Superior temporal gyrus (tissue), 1 donor: ENCODE measurements around the gene RINT1.
"Not testable (repeated sequence)": the region's sequence is repeated elsewhere in the genome, so short reads cannot be mapped to it uniquely, and the experiment has no call there.

Experiments used
- DNase-seq: peaks from one replicate; pipeline ENCODE4 v3.0.0-alpha.2; 2016; ENCODE audit errors: extremely low spot score

Gene RINT1

DNA sequence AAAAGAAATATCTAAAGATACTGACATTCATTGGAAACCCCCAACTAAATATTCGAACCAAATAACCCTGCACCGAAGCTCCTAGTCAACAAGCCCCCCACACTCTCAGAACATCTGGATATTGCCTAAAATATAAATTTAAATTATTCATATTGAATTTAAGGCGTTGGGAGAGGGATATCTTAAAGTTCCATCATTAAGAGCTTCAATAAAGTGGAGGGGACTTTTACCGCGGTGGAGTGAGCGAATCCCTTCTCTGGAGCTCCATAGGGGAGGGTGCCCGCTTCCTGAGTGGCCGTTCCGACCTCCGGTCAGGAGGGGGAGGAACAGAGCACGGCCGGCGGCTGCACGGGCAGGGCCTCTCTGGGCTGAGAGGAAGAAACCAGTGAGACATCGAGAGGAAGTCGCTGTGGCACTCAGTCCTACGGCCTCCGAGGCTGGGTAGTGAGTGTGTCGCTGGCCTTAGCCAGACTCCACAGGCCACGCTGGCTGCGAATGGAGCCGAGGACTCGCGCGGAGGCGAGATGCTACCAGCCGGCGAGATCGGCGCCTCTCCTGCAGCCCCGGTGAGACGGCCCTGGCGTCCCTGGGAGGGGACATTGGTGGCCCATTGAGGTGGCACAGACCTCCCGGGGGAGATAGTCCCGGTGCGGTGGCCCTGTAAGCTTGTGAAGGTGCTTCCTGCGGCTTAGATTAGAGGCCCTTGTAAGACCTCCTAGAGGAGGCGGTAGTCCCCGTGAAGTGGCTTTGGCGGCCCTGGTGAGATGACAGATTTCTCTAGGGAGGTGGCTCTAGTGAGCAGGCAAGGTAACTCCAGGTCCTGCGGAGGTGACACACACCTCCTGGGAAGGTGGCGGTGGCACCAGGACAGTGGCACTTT is at the start of gene RINT1:
TSS of gene RINT1 (plus strand) at position 410 of the 880 bp plus-strand sequence. CDS start at position 525, 115 bp downstream.
- DNase-seq: peak; percentile 94

DNA sequence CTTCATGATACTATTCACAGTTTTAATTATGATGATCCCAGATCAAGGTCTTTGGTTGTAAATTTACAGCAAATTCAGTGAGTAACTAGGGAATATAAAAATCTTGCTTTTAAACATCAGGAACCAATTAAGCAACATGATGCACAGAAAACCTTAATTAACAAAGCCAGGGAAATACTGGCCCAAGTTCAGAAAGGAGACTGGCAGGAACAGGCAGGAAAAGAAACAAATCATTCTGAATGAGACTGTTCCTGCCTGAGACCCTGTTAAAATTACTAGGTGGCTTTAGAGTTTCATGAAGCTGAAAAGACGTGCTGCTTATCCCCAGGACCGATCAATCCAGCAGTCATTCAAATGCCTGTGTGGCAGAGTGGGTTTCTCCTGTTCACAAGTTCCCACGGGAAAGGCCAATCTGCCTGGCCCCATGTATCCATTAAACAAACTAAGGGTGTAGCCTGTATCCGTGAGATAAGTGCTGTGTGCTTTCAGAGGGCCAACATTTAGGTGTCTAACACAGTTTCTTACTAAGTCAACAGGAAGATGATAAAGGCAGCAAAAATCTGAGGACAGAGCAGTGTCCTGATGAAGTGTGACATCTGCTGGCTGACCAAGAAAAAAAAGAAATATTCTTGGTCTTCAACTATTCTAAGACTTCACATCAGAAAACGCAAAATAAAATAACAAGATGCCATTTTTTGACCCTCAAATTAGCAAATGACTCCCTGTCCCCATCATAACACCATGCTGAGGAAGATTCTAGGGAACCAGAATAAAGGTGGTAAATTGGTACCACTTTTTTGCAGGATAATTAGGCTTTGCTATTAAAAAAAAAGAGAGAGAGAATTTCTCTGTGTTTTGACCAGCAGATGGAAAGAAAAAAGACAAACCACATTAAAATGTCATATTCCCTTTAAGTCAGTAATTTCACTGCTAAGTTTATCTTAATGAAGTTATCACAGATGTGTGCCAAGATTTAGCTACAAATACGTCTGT is 44.1 kb upstream of the RINT1 start:
- peak; percentile 75 for DNase-seq

DNA sequence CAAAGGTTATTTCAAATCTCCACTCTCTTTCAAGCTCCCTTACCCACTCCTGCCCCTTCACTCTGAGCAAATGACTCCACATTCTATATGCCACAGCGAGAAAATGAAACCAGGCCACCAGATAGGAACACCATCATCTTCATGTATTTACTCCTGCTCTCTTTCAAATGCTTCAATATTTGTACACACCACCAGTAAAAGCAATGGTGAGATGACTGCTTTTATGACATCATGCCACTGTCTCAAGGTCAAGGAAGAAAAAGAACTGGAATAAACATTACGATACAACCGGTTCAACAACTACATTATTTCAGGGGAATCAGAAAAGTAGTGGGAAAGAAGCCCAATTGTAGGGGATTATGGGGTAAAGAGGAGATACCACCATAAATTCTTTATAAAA is 42.6 kb upstream of the RINT1 start:
- DNase-seq: no peak

DNA sequence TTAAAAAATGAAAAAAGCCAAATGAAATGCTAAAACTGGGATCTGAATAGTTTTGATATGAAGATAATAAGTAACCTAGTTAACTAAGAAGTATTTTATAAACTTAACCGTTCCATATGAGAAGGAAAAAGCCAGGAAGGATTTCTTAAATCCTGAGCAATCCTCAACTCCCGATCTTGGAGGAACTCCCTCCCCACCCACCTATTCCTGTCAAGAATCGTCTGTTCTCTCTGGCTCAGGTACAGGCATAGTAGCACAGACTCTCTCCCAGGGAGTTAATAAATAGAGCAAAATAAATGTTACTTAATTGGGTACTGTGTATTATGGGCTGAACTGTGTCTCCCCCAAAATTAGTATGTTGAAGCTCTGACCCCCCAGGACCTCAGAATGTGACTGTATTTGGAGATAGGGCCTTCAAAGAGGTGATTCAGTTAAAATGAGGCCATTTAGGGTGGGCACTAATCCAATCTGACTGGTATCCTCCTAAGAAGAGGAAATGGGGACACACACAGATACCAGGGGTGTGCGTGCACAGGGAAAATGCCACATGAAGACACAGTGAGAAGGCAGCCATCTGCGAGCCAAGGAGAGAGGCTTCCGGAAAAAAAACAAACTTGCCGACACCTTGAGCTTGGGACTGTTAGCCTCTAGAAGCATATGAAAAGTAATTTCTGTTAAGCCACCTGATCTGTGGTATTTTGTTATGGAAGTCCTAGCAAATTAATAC is 38.6 kb upstream of the RINT1 start:
- DNase-seq: no peak

DNA sequence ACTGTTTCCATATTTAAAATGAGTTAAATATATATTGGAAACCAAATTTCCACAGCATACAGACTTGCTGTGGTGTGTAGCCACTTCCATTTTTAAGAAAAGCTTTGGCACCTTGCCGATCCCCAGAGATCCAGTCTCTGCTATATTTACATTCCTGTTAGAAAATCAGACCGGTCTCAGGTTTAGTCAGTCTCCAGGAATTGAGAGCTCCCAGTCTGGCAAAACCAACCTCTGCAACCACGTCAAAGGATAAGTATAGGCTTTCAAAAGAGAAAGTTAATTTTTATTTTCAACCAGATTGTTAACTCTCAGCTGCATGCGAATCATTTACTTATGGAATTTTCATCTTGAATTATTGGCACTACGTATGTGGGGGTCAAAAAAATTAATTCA is 38.1 kb upstream of the RINT1 start:
- peak; percentile 18 for DNase-seq

DNA sequence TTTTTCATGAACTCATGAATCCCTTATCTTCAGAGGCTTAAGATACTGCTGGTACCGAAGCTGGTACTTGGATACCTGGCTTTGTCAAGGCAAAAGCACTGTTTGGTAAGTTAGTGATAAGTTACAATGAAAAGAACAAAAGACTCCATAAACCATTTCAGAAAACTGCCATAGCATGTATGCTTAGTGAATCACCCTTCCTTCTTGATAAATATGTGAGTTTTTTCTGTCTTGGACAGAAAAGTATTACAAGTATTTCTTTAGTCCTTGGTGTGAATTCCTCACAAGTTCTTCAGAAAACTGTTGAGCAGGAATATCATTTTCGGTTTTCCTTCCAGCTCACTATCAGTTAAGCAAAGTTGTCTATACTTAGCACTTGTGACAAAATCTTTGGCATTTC is 35.5 kb upstream of the RINT1 start:
- DNase-seq: no peak

DNA sequence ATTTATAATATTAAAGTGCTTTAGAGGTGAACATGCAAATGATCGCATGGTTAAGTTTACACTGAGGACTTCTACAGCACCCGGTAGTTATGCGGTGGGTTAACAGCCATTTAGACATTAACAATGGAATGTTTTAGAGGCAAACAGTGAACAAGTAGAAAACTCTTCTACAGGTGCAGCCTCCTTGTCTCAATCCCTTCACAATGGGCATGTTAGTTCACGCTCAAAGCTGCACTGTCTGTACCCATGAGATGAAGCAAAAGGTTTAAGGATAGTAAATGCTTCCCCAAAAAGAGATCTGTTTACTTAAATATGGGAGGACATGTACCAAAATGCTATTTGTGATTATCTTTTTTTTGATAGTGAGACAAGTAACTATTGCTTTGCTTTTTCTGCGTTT is 35.0 kb upstream of the RINT1 start:
- no peak for DNase-seq

DNA sequence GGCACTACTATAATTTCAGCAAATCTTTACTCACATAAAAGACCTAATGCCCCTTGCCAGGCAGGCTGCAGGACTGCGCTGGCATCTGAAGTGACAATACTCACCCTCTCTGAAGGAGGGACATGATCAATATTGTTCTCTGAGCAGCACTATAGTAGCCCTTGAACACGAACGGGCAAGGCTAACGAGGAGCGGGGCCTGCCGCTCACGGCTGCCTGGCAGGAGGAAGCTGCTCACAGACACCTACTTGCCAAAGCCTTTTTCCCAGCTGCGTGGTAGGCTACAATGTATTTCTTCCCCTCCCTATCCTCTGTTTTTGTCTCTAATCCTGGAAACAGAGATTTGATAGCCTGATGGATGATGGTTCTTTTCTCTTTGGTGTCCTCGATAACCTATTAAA is 29.8 kb upstream of the RINT1 start:
- DNase-seq: no peak

DNA sequence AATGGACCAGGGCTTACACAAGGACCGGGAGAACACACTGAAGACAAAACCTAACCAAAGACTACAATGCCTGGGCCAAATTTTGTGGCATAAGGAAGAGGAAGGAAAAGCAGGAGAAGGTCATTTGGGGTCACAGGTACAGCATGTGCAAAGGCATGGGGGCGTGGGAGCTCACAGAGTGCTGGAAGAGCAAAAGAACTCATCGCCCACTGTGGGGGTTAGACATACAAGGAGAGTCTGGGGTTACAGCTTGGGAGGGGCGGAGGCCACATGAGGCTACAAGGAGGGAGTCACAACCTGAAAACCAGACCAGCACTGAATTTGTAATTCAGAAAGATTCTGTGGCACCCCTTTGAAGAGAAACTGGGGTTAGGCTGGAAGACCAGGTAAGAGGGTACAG is 19.6 kb upstream of the RINT1 start:
- DNase-seq: no peak

DNA sequence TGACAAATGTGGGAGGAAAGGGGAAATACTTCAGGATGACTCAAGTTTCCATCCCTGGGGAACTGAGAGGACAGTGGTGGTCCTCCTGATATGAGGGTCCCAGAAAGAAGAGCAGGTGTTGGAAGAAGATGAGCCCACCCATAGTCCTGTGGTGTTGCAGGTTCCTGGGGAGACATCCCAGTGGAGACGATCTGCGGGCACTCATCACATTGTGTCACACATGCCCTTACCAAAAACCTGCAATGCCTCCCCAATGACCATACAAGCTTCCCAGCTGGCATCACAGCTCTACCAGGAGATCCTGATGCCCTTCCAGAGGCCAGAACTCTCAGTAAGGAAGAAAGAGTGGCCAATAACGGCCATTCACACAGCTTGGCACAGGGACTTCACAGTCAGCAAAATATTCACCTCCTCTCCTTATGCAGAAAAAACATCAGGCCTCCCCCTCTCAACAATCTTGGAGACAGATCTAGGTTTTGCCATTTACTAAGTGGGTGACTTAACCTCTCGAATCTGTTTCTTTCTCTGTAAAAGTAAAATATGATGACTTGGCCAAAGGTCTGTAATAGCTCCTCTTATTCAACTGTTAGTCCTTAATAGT is 19.0 kb upstream of the RINT1 start:
- DNase-seq: no peak

DNA sequence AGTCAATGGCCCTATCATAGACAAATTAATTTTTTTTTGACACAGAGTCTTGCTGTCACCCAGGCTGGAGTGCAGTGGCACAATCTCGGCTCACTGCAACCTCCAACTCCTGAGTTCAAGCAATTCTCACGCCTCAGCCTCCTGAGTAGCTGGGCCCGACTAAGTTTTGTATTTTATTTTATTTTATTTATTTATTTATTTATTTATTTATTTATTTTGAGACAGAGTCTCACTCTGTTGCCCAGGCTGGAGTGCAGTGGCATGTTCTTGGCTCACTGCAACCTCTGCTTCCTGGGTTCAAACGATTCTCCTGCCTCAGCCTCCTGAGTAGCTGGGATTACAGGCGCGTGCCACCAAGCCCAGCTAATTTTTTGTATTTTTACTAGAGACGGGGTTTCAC is 16.4 kb upstream of the RINT1 start:
- not testable (repeated sequence) for DNase-seq

DNA sequence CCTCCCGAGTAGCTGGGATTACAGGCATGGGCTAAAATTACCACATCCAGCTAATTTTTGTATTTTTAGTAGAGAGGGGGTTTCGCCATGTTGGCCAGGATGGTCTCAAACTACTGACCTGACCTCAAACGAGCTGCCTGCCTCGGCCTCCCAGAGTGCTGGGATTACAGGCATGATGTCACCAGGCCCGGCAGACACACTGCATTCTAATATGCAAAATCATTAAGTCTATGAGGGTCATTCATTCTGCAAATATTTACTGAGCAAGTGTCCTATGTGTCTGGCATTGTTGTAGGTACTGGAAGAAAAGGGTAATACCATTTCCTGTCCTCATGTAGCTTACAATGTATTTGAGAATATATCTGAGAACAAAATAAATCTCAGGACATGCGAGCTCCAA is 12.6 kb upstream of the RINT1 start:
- DNase-seq: no peak

DNA sequence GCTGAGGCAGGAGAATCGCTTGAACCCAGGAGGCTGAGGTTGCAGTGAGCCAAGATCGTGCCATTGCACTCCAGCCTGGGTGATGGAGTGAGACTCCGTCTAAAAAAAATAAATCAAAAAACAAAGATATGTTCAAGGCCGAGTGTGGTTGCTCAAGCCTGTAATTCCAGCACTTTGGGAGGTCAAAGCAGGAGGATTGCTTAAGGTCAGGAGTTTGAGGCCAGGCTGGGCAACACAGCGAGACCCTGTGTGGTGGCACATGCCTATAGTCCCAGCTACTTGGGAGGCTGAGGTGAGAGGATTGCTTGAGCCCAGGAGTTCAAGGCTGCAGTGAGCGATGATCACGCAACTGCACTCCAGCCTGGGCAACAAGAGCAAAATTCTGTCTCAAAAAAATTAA is 11.4 kb upstream of the RINT1 start:
- not testable (repeated sequence) for DNase-seq

DNA sequence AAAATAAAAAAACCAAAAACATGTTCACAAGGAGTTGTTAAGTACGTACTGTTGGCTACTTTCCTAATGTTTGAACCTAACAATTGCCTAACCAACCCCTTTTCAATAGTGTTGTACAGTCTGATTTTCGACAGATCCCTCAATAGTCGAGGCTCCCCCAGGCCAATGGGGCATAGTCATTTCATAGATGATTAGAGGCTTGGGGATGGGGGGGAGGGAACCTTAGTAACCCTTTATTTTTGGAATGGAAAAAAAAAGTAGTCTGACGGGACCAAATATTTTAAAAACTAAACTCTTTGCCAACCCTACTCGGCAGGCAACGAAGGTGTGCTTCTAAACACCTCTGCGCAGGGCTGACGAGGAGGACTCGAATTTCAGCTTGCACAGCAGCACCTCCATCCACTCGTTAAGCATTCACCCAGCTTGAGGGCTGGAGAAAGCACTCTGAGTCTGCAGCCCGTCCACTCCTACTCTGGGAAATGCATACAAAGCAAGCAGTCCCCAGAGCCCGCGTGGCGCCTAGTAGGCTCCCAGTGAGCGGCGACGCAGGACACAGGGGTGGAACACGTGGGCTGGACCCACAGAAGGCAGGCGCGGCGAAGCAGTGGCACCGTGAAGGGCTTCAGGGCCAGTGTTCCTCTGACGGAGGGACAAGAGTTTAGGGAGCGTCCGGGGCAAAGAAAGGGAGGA is 10.8 kb upstream of the RINT1 start:
- DNase-seq: peak; percentile 64

DNA sequence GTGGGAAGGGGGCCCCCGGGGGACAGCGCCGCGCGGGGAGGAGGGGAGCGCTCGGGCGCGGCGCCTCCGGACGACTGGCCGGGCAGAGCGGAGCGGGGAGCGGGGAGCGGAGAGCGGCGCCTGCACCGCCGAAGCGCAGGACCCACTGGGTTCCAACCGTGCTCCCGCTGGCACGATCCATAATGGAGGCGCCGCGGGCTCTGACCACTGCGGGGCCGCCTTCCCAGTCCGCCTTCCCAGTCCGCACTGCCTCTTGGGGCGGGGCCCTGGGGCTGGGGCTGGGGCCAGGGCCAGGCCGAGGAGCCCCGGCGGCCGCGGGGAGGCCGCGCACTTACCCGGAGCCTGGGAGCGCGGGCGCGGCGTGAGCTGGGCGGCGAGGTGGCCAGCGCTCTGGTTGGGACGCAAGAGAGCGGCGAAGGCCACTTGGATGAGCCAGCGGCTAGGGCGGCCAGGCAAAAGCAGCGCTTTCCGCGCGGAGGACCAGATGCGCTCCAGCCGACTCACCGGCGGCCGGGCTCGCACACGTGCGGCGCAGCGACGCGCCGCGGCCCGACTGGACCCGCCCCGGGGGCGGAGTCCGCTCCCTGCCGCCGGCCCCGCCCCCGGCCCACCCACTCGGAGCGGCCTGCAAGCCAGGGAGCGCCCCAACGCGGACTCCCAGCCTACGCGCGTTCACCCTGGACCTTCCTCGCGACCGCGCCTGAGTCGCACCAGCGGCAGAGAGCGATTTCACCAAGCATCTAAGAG is 10.1 kb upstream of the RINT1 start, which contains the start of gene PUS7:
TSS of gene PUS7 (minus strand) at position 555 of the 747 bp plus-strand sequence. CDS start 13,759 bp downstream, outside the sequence.
- peak; percentile 85 for DNase-seq

DNA sequence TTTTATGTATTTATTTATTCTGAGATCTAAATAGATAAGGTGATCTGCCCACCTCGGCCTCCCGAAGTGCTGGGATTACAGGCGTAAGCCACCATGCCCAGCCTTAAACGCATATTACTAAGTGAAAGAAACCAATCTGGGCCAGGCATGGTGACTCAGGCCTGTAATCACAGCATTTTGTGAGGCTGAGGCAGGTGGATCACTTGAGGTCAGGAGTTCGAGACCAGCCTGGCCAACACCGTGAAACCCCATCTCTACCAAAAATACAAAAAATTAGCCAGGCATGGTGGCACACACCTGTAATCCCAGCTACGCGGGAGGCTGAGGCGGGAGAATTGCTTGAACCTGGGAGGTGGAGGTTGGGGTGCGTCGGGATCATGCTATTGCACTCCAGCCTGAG is 7.6 kb upstream of the RINT1 start:
- DNase-seq: not testable (repeated sequence)

DNA sequence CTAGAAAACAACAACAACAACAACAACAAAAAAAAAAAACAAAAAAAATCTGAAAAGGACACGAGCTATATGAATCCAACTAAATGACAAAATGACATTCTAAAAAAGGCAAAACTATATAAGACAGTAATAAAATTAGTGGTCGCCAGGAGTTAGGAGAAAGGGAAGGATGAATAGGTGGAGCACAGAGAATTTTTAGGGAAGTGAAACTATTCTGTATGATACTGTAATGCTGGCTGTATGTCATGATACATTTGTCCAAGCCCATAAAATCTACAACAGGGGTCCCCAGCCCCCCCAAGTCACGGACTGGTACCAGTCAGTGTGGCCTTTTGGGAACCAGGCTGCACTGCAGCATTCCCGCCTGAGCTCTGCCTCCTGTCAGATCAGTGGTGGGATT is 7.2 kb upstream of the RINT1 start:
- DNase-seq: no peak

DNA sequence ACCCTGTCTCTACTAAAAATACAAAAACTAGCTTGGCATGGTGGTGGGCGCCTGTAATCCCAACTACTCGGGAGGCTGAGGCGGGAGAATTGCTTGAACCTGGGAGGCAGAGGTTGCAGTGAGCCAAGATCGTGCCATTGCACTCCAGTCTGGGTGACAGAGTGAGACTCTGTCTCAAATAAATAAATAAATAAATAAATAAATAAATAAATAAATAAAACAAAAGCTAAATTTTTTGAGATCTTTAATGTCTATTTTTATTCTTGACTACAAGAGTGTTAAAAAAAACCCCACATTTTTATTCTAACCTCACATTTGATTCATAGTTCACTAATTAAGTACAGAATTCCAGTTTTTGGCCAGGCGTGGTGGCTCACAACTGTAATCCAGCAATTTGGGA is 4.3 kb upstream of the RINT1 start:
- not testable (repeated sequence) for DNase-seq

DNA sequence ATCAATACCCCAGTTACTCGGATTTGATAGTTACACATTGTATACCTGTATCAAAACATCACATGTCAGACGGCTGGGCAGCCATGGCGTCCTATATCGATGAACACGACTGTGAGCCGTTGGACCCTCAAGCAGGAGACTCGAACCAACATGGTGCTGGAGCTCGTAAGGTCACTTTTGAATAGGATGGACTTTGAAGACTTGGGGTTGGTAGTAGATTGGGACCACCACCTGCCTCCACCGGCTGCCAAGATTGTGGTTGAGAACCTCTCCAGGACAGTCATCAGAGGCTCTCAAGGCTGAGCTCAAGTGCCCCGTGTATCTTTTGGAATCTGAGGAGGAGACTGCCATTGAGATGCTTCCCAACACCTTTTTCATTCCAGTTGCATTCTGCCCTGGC is 1.9 kb upstream of the RINT1 start:
- no peak for DNase-seq

DNA sequence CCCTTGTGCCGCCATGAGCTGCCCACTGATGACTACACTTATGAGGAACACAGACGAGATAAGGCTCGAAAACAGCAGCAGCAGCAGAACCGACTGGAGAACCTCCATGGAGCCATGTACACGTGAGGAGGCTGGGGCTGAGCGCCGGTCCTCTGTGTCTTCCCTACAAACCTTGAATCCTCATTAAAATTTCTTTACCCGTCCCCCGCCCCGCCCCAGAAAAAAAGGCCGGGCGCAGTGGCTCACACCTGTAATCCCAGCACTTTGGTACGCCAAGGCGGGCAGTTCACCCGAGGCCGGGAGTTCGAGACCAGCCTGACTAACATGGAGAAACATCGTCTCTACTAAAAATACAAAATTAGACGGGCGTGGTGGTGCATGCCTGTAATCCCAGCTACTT is 1.5 kb upstream of the RINT1 start:
- DNase-seq: no peak
